Muscle of leg (tissue), 16 donors: ENCODE measurements around the gene KCNK7. TPM values are rescaled to one million over a fixed set of nuclear protein-coding genes. Genes with fewer than 3 reads are reported as not detected.
"Not testable (repeated sequence)": the region's sequence is repeated elsewhere in the genome, so short reads cannot be mapped to it uniquely, and the experiment has no call there.

Experiments
- DNase-seq: peaks from one replicate; pipeline ENCODE4 v3.0.0; 2013
- H3K27ac ChIP-seq: one replicate; pipeline ENCODE4 v1.5.1; 2013; ENCODE audit warnings: mild to moderate bottlenecking, low read length, control low read depth
- H3K27me3 ChIP-seq: one replicate; pipeline ENCODE4 v1.6.1; 2013; ENCODE audit warnings: low read length; ENCODE audit not compliant: control insufficient read depth, insufficient read depth
- H3K36me3 ChIP-seq: one replicate; pipeline ENCODE4 v1.6.1; 2013; ENCODE audit warnings: low read length; ENCODE audit not compliant: control insufficient read depth, insufficient read depth
- H3K4me1 ChIP-seq: one replicate; pipeline ENCODE4 v1.6.1; 2013; ENCODE audit warnings: low read length; ENCODE audit not compliant: control insufficient read depth, insufficient read depth
- H3K4me3 ChIP-seq: one replicate; pipeline ENCODE4 v1.5.1; 2013; ENCODE audit warnings: low read length, control low read depth
- H3K9me3 ChIP-seq: replicated peaks from 2 replicates; pipeline ENCODE4 v1.6.1; 2013; ENCODE audit warnings: low read depth, low read length; ENCODE audit not compliant: control insufficient read depth
- WGBS: methylation state at CpG from one replicate; pipeline ENCODE4 v1.1.5; 2013; ENCODE audit warnings: missing lambda C conversion rate; ENCODE audit not compliant: insufficient coverage; 5-methylcytosine and 5-hydroxymethylcytosine counted together
- long read RNA-seq, 11 donors: transcript quantifications; one replicate each; lab custom pipeline, GENCODE V29; 2026
- polyA plus RNA-seq, 8 donors: library from polyadenylated mRNA; unstranded; fragments of 120-200 nt; gene quantifications; one replicate each; pipeline versions ENCODE4 v1.2.1 to v1.2.3, GENCODE V29; 2013; ENCODE audit warnings: inconsistent platforms in 1 of 8, low replicate concordance in 1 of 8; ENCODE audit not compliant: insufficient read length in 8 of 8, insufficient read depth in 1 of 8
- total RNA-seq: library from RNA; stranded (reverse); fragments of 120-200 nt; gene quantifications from one replicate; pipeline ENCODE4 v1.2.4, GENCODE V29; 2013

The KCNK7 gene
- 0.31 TPM for total RNA-seq
- polyA plus RNA-seq: 1 to 10 TPM in 4 of 8 donors, under 1 TPM in 4; 0.39 to 1.9 (median 0.95) TPM
- long read RNA-seq, donor 1: 0 reads
- long read RNA-seq, donor 2: 0 reads
- long read RNA-seq, donor 3: 0 reads
- long read RNA-seq, donor 4: 0 reads
- long read RNA-seq, donor 5: 0 reads
- long read RNA-seq, donor 6: 0 reads
- long read RNA-seq, donor 7: 0 reads
- long read RNA-seq, donor 8: 0 reads
- long read RNA-seq, donor 9: 0 reads
- long read RNA-seq, donor 10: 0 reads
- long read RNA-seq, donor 11: 0 reads

GRCh38 chr11:65595543-65596281, at the start of gene KCNK7:
KCNK7 (minus strand) TSS chr11:65595800; CDS start chr11:65595772, 28 bp downstream.
- WGBS: 59% methylated on average over 7 of the region's 12 CpGs
- no peak within 1 kb of the TSS for H3K27ac ChIP-seq

GRCh38 chr11:65644837-65645236, 49.2 kb upstream of the KCNK7 start:
- Histone ChIP-seq H3K27me3 (no peaks in the 10 kb centered on the region), H3K36me3 (peaks cover 60% of the 10 kb centered on the region), H3K4me1 (peaks cover 50% of the 10 kb centered on the region), H3K4me3 (no peak overlapping the region), H3K9me3 (no peaks in the 10 kb centered on the region), H3K27ac (no peak overlapping the region)
- 95% methylated on average over 8 of the region's 11 CpGs for WGBS
- DNase-seq: no peak

More at GRCh38 chr11:65595543-65596281, at the start of gene KCNK7:
- Histone ChIP-seq H3K4me1 (peaks cover 49% of the 10 kb centered on the region), H3K4me3 (no peak within 1 kb of the TSS), H3K9me3 (no peaks in the 10 kb centered on the region), H3K27me3 (no peaks in the 10 kb centered on the region), H3K36me3 (peaks cover 51% of the 10 kb centered on the region)
- no peak for DNase-seq

GRCh38 chr11:65643971-65644370, 48.4 kb upstream of the KCNK7 start:
- no peak overlapping the region for H3K27ac ChIP-seq
- H3K36me3 ChIP-seq: peaks cover 51% of the 10 kb centered on the region
- H3K4me1 ChIP-seq: peaks cover 50% of the 10 kb centered on the region
- no peaks in the 10 kb centered on the region for H3K27me3 ChIP-seq
- 64% methylated on average over 4 of the region's 6 CpGs for WGBS
- no peak overlapping the region for H3K4me3 ChIP-seq
- DNase-seq: no peak
- H3K9me3 ChIP-seq: no peaks in the 10 kb centered on the region

GRCh38 chr11:65642014-65642671, 46.5 kb upstream of the KCNK7 start:
- Histone ChIP-seq H3K36me3 (peaks cover 43% of the 10 kb centered on the region), H3K4me3 (no peak overlapping the region), H3K27me3 (no peaks in the 10 kb centered on the region), H3K9me3 (no peaks in the 10 kb centered on the region), H3K4me1 (peaks cover 64% of the 10 kb centered on the region), H3K27ac (no peak overlapping the region)
- DNase-seq: no peak
- WGBS: 48% methylated on average over 43 of the region's 49 CpGs

- no peak for DNase-seq
- peaks cover 50% of the 10 kb centered on the region for H3K36me3 ChIP-seq
- no peak overlapping the region for H3K27ac ChIP-seq
- H3K27me3 ChIP-seq: no peaks in the 10 kb centered on the region
- H3K4me1 ChIP-seq: peaks cover 67% of the 10 kb centered on the region
- H3K9me3 ChIP-seq: no peaks in the 10 kb centered on the region
- WGBS: 79% methylated on average over 13 of the region's 16 CpGs
- H3K4me3 ChIP-seq: peak overlapping the region; percentile 10
Observed at GRCh38 chr11:65641297-65642013, 45.9 kb upstream of the KCNK7 start.

- 71% methylated on average over 34 of the region's 35 CpGs for WGBS
- H3K27me3 ChIP-seq: no peaks in the 10 kb centered on the region
- H3K27ac ChIP-seq: peak overlapping the region; percentile 84
- H3K4me1 ChIP-seq: peaks cover 62% of the 10 kb centered on the region
- peak overlapping the region; percentile 15 for H3K4me3 ChIP-seq
- no peaks in the 10 kb centered on the region for H3K9me3 ChIP-seq
- peak; percentile 80 for DNase-seq
- H3K36me3 ChIP-seq: peaks cover 50% of the 10 kb centered on the region
Observed at GRCh38 chr11:65640483-65641296, 45.1 kb upstream of the KCNK7 start.

- Histone ChIP-seq H3K27me3 (no peaks in the 10 kb centered on the region), H3K4me1 (peaks cover 54% of the 10 kb centered on the region), H3K27ac (peak overlapping the region; percentile 84), H3K4me3 (peak overlapping the region; percentile 1), H3K36me3 (peaks cover 51% of the 10 kb centered on the region), H3K9me3 (no peaks in the 10 kb centered on the region)
- peak; percentile 45 for DNase-seq
- 47% methylated on average over 6 of the region's 8 CpGs for WGBS
Observed at GRCh38 chr11:65639623-65640482, 44.3 kb upstream of the KCNK7 start.

- peaks cover 54% of the 10 kb centered on the region for H3K4me1 ChIP-seq
- not testable (repeated sequence) for H3K9me3 ChIP-seq, H3K27me3 ChIP-seq, H3K4me3 ChIP-seq, DNase-seq
- H3K36me3 ChIP-seq: peaks cover 55% of the 10 kb centered on the region
- WGBS: 96% methylated on average over 4 of the region's 9 CpGs
- peak overlapping the region; percentile 13 for H3K27ac ChIP-seq
Observed at GRCh38 chr11:65639228-65639597, 43.6 kb upstream of the KCNK7 start.
